Glutamatergic neuron (in vitro differentiated cells): ENCODE results near the gene GJB5. TPM values are rescaled to one million over a fixed set of nuclear protein-coding genes. Genes with fewer than 3 reads are reported as not detected.
"Not testable (repeated sequence)": the region's sequence is repeated elsewhere in the genome, so short reads cannot be mapped to it uniquely, and the experiment has no call there.

ENCODE experiments used
- DNase-seq: peaks from one replicate; pipeline ENCODE4 v3.0.0; 2022
- H3K27ac Mint-ChIP-seq: one replicate; pipeline ENCODE4 v1.8.0; 2020; ENCODE audit warnings: mild to moderate bottlenecking, mixed read lengths, inconsistent platforms; ENCODE audit not compliant: unreplicated experiment
- H3K27me3 Mint-ChIP-seq: one replicate; pipeline ENCODE4 v1.8.0; 2020; ENCODE audit warnings: mild to moderate bottlenecking, moderate library complexity, mixed read lengths, inconsistent platforms; ENCODE audit not compliant: unreplicated experiment
- H3K36me3 Mint-ChIP-seq: one replicate; pipeline ENCODE4 v1.8.0; 2020; ENCODE audit warnings: mild to moderate bottlenecking, mixed read lengths, inconsistent platforms; ENCODE audit not compliant: unreplicated experiment
- H3K4me1 Mint-ChIP-seq: one replicate; pipeline ENCODE4 v1.8.0; 2020; ENCODE audit warnings: mild to moderate bottlenecking, low read depth, mixed read lengths, inconsistent platforms; ENCODE audit not compliant: unreplicated experiment
- H3K4me3 Mint-ChIP-seq: one replicate; pipeline ENCODE4 v1.8.0; 2020; ENCODE audit warnings: mild to moderate bottlenecking, mixed read lengths, inconsistent platforms; ENCODE audit not compliant: unreplicated experiment
- H3K9me3 Mint-ChIP-seq: one replicate; pipeline ENCODE4 v1.8.0; 2020; ENCODE audit warnings: mild to moderate bottlenecking, moderate library complexity, mixed read lengths, inconsistent platforms; ENCODE audit not compliant: unreplicated experiment
- CTCF ChIP-seq: fragments of 200-600 bp; sonication (generic); IDR thresholded peaks from one replicate; pipeline ENCODE4 v1.5.0; 2021; ENCODE audit not compliant: partially characterized antibody, unreplicated experiment
- total RNA-seq: library from RNA; stranded (reverse); fragmentation: NEBNext Ultra II Directional; extraction: Animal tissue kit (Norgen Biotek cat#: 25700); gene quantifications from one replicate; pipeline ENCODE4 v1.2.1, GENCODE V29; 2021; ENCODE audit not compliant: unreplicated experiment

GJB5 gene
- total RNA-seq, 1 donor from 2014 or later = not detected

GRCh38 chr1:34736692-34737091 lies 18.2 kb upstream of the GJB5 start:
- no peaks in the 10 kb centered on the region for H3K4me1 Mint-ChIP-seq
- H3K9me3 Mint-ChIP-seq = peaks cover 4% of the 10 kb centered on the region
- DNase-seq = no peak
- no peak overlapping the region for H3K27ac Mint-ChIP-seq
- no peak overlapping the region for H3K4me3 Mint-ChIP-seq
- no peak for TF ChIP-seq CTCF
- H3K36me3 Mint-ChIP-seq = no peaks in the 10 kb centered on the region
- peaks cover 5% of the 10 kb centered on the region for H3K27me3 Mint-ChIP-seq

GRCh38 chr1:34737236-34737635 lies 17.6 kb upstream of the GJB5 start:
- DNase-seq, H3K36me3 Mint-ChIP-seq, H3K4me3 Mint-ChIP-seq, H3K27ac Mint-ChIP-seq, H3K9me3 Mint-ChIP-seq, H3K27me3 Mint-ChIP-seq, H3K4me1 Mint-ChIP-seq: not testable (repeated sequence)

- Mint-ChIP-seq H3K27me3 (peaks cover 5% of the 10 kb centered on the region), H3K9me3 (peaks cover 4% of the 10 kb centered on the region), H3K27ac (no peak overlapping the region), H3K4me3 (no peak overlapping the region), H3K4me1 (no peaks in the 10 kb centered on the region), H3K36me3 (no peaks in the 10 kb centered on the region)
- TF ChIP-seq CTCF = no peak
- DNase-seq = no peak
Measured at GRCh38 chr1:34739613-34740012, 15.2 kb upstream of the GJB5 start.

GRCh38 chr1:34740161-34740868 lies 14.5 kb upstream of the GJB5 start:
- Mint-ChIP-seq H3K27me3 (peaks cover 5% of the 10 kb centered on the region), H3K4me1 (no peaks in the 10 kb centered on the region), H3K9me3 (peaks cover 4% of the 10 kb centered on the region), H3K36me3 (no peaks in the 10 kb centered on the region), H3K27ac (no peak overlapping the region), H3K4me3 (no peak overlapping the region)
- no peak for TF ChIP-seq CTCF
- DNase-seq = peak; percentile 33

GRCh38 chr1:34742667-34743270 lies 12.1 kb upstream of the GJB5 start:
- TF ChIP-seq CTCF = peak; percentile 94
- DNase-seq = peak; percentile 96
- H3K4me1 Mint-ChIP-seq = no peaks in the 10 kb centered on the region
- H3K36me3 Mint-ChIP-seq = no peaks in the 10 kb centered on the region
- peaks cover 6% of the 10 kb centered on the region for H3K27me3 Mint-ChIP-seq
- no peak overlapping the region for H3K4me3 Mint-ChIP-seq
- no peak overlapping the region for H3K27ac Mint-ChIP-seq
- H3K9me3 Mint-ChIP-seq = peaks cover 4% of the 10 kb centered on the region
